ENCODE results near the gene CFAP46.

CFAP46 gene

GRCh38 chr10:132827423-132827789, 115.0 kb downstream of the CFAP46 start:
- no peak for TF ChIP-seq CTCF (IDR thresholded peaks at IDR 0.05)

GRCh38 chr10:132826524-132827422, 115.6 kb downstream of the CFAP46 start:
- TF ChIP-seq CTCF (IDR thresholded peaks at IDR 0.05) = no peak

- TF ChIP-seq CTCF (IDR thresholded peaks at IDR 0.05) = no peak
These were observed 122.3 kb downstream of the CFAP46 start for GRCh38 chr10:132820056-132820455.

- no peak for TF ChIP-seq CTCF (IDR thresholded peaks at IDR 0.05)
These were observed 124.6 kb downstream of the CFAP46 start for GRCh38 chr10:132817701-132818211.

GRCh38 chr10:132816718-132817117, 125.7 kb downstream of the CFAP46 start:
- TF ChIP-seq CTCF (IDR thresholded peaks at IDR 0.05) = no peak

GRCh38 chr10:132815168-132815857, 127.1 kb downstream of the CFAP46 start:
- no peak for TF ChIP-seq CTCF (IDR thresholded peaks at IDR 0.05)

GRCh38 chr10:132814469-132814856, 127.9 kb downstream of the CFAP46 start:
- no peak for TF ChIP-seq CTCF (IDR thresholded peaks at IDR 0.05)

All from LNCAP (cell line).